Neural cell (in vitro differentiated cells): ENCODE data around the gene CPNE2.

Experiments used
- CTCF ChIP-seq: fragments of 450-650 bp; IDR thresholded peaks from 2 replicates; pipeline ENCODE4 v1.5.1; 2014; ENCODE audit warnings: antibody characterized with exemption, mild to moderate bottlenecking, moderate library complexity; ENCODE audit not compliant: poor library complexity, severe bottlenecking
- EP300 ChIP-seq: fragments of 450-650 bp; conservative IDR thresholded peaks from 2 replicates; pipeline ENCODE4 v1.6.1; 2014; ENCODE audit warnings: antibody characterized with exemption, mild to moderate bottlenecking, moderate library complexity; ENCODE audit not compliant: poor library complexity, severe bottlenecking
- EZH2 ChIP-seq: fragments of 200-600, 300-800 bp; shearing (Covaris generic), sonication (generic); IDR thresholded peaks from 2 replicates; pipeline ENCODE4 v1.6.1; 2014; ENCODE audit warnings: antibody characterized with exemption, low read length, borderline replicate concordance, mild to moderate bottlenecking; ENCODE audit not compliant: insufficient read depth, poor library complexity, severe bottlenecking
- MXI1 ChIP-seq: fragments of 450-650 bp; conservative IDR thresholded peaks from 2 replicates; pipeline ENCODE4 v1.6.1; 2014; ENCODE audit warnings: antibody characterized with exemption, mild to moderate bottlenecking; ENCODE audit not compliant: poor library complexity, severe bottlenecking
- SMC3 ChIP-seq: fragments of 450-650 bp; conservative IDR thresholded peaks from 2 replicates; pipeline ENCODE4 v1.6.1; 2014; ENCODE audit warnings: antibody characterized with exemption, mild to moderate bottlenecking, moderate library complexity; ENCODE audit not compliant: poor library complexity
- TAF1 ChIP-seq: IDR thresholded peaks from 2 replicates; pipeline ENCODE4 v1.6.1; 2012; ENCODE audit warnings: low read depth
- TF ChIP-seq, protein P1 (sequence below): IDR thresholded peaks from 2 replicates; pipeline ENCODE4 v1.6.1; 2012; ENCODE audit warnings: borderline replicate concordance

DNA sequence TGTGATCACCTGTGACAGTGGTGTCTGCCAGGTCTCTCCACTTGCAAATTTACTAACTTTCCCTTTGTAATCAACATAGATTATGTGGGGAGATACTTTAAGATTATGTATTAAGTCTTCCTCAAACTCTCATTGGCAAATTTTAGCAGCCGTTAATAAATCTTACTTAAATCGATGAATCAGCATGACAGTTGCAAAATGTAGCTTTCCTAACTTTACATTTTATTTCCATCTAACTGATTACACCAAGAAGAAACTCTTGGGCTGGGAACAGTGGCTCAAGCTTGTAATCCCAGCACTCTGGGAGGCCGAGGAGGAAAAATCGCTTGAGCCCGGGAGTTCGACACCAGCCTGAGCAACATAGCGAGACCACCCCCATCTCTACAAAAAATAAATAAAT, 23.3 kb upstream of the CPNE2 start:
- TF ChIP-seq TAF1 (no peak), CTCF (no peak), EP300 (no peak), EZH2 (no peak), SMC3 (no peak), MXI1 (no peak)
- TF ChIP-seq, protein P1, sequence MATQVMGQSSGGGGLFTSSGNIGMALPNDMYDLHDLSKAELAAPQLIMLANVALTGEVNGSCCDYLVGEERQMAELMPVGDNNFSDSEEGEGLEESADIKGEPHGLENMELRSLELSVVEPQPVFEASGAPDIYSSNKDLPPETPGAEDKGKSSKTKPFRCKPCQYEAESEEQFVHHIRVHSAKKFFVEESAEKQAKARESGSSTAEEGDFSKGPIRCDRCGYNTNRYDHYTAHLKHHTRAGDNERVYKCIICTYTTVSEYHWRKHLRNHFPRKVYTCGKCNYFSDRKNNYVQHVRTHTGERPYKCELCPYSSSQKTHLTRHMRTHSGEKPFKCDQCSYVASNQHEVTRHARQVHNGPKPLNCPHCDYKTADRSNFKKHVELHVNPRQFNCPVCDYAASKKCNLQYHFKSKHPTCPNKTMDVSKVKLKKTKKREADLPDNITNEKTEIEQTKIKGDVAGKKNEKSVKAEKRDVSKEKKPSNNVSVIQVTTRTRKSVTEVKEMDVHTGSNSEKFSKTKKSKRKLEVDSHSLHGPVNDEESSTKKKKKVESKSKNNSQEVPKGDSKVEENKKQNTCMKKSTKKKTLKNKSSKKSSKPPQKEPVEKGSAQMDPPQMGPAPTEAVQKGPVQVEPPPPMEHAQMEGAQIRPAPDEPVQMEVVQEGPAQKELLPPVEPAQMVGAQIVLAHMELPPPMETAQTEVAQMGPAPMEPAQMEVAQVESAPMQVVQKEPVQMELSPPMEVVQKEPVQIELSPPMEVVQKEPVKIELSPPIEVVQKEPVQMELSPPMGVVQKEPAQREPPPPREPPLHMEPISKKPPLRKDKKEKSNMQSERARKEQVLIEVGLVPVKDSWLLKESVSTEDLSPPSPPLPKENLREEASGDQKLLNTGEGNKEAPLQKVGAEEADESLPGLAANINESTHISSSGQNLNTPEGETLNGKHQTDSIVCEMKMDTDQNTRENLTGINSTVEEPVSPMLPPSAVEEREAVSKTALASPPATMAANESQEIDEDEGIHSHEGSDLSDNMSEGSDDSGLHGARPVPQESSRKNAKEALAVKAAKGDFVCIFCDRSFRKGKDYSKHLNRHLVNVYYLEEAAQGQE = no peak
